ENCODE measurements around the gene DEK.
"Not testable (repeated sequence)": the region's sequence is repeated elsewhere in the genome, so short reads cannot be mapped to it uniquely, and the experiment has no call there.

- TF ChIP-seq CTCF (IDR thresholded peaks at IDR 0.05); ZFX (IDR thresholded peaks at IDR 0.05; ENCODE audit: borderline replicate concordance): not testable (repeated sequence)
Measured at GRCh38 chr6:18208778-18209177, 55.6 kb downstream of the DEK start.
